T follicular helper cell (primary cell): ENCODE measurements around the gene ZNF862.

ENCODE experiments used
- DNase-seq: peaks from one replicate; pipeline ENCODE4 v3.0.0-alpha.2; 2020; ENCODE audit warnings: low read depth

The ZNF862 gene

DNA sequence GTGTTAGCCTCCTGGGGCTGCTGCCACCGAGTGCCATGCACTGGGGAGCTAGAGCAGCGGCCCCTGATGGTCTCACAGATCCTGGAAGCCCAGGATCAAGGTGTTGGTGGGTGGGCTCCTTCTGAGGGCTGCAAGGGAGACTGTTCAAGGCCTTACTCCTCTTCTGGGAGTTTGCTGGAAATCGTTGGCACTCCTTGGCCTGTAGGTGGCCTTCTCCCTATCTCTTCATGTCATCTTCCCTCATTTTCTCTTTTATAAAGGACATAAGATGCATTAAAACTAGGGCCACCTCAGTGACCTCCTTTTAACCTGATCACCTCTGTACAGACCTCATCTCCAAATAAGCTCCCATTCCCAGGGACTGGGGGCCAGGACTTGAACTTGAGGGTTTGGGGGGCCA lies 27.0 kb upstream of the ZNF862 start:
- no peak for DNase-seq

GRCh38 chr7:149811831-149812490 lies 26.2 kb upstream of the ZNF862 start:
- no peak for DNase-seq

DNA sequence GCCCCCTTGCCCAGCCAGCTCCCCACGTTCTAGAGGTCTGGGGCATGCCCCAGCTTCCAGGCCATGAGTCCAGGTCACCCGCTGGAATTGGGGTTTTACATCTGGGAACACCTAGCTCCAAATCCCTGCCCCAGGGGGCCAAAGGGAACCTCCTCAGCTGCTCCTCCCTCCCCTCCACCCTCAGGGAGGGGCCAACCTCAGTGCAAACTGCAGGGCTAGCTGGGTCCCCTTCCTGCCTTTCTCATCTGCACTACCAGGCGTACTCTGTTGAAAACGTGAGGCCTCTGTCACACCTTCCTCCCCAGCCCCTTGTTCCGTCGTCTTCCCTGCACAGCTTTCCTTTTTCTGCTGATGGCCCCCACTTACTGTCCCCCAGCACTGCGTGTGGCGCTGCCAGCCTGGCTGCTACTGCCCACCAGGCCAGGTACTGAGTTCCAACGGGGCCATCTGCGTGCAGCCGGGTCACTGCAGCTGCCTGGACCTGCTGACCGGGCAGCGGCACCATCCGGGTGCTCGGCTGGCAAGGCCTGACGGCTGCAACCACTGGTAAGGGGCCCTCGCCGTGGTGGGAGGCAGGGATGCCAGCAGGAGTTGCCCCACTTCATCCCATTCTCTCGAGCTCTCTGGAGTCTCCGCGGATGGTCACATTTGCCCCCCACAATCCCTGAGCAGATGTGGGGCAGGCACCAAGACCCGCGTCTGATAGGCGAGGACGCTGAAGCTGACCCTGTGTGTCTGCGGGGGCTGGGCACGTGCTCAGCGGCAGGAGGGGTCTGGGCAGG lies 24.7 kb upstream of the ZNF862 start:
- DNase-seq, result no peak

GRCh38 chr7:149814494-149814893 lies 23.7 kb upstream of the ZNF862 start:
- DNase-seq, result no peak

- DNase-seq, result no peak
Measured at GRCh38 chr7:149815121-149815520, 23.1 kb upstream of the ZNF862 start.

DNA sequence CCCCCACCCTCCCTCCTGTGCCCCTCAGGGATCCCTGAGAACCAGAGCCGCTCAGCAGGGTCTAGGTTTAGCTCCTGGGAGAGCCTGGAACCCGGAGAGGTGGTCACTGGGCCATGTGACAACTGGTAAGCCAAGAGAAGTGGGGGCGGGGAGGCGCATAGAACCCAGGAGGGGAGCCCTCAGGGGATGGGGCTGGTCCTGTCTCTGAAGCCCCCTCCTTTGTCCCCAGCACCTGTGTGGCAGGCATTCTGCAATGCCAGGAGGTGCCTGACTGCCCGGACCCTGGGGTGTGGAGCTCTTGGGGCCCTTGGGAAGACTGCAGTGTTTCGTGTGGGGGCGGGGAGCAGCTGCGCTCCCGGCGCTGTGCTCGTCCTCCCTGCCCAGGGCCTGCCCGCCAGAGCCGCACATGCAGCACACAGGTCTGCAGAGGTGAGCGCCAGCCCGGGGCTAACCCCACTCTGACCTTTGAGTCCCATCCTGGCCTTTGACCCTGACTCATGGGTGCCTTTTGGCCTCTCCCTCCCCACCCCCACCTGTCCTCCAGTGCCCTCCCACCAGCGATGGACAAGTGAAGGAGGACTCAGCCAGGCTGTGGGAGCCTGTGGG lies 22.4 kb upstream of the ZNF862 start:
- DNase-seq, result no peak

- DNase-seq, result no peak
Measured at GRCh38 chr7:149816267-149816751, 21.9 kb upstream of the ZNF862 start.

DNA sequence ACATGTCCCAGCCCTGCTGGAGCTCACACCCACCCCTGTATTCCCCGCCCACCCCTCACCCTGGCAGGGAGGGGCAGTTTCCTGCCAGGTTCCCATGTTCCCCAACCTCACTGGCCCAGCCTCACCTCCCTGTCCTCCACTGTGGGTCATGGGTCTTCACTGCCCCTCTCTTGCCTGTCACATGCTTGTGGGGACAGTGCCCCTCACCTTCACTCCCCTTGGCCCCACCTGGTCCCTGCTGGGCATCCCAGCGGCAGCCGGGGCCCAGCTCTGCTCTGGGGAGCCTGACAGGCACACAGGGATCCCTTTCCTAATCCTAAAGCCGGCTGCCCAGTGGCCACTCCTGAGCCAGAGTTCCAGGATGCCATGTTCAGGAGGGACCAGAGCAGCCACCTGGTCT lies 21.4 kb upstream of the ZNF862 start:
- no peak for DNase-seq

- DNase-seq, result no peak
Measured at GRCh38 chr7:149817301-149817771, 20.8 kb upstream of the ZNF862 start.

DNA sequence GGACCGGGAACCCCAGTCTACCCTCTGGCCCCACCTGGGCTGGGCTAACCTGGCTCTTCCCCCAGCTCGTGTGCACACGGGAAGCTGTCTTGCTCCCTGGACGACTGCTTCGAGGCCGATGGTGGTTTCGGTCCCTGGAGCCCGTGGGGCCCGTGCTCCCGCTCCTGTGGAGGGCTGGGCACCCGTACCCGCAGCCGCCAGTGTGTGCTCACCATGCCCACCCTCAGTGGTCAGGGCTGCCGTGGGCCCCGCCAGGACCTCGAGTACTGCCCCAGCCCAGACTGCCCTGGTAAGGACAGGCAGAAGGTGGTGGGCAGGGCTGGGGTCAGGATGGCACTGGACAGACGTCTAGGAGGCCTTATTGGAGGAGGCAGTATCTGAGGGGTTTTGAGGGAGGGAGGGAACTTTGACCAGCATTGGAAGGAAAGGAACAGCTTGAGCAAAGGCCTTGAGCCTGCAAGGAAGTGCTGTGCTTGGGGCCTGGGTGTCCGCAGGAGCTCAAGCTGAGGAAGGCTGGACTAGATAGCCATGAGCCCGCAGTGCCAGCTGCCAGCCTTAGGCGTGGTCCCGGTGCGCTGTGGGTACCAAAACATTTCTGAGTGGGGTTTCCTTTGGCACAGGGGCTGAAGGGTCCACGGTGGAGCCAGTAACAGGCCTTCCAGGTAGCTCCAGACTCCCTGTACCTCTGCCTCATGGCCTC lies 20.2 kb upstream of the ZNF862 start:
- DNase-seq, result no peak

DNA sequence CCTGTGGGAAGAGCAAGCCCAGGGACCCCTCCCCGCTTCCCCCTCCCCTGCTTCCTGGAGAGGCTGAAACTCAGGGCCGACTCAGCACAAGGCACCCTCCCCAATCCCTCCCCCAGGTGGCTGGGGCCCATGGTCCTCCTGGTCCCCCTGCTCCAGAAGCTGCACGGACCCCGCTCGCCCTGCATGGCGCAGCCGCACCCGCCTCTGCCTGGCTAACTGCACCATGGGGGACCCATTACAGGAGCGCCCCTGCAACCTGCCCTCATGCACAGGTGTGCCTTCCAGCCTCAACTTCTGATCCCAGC lies 19.7 kb upstream of the ZNF862 start:
- DNase-seq, result no peak

GRCh38 chr7:149819141-149819960 lies 18.8 kb upstream of the ZNF862 start:
- no peak for DNase-seq

DNA sequence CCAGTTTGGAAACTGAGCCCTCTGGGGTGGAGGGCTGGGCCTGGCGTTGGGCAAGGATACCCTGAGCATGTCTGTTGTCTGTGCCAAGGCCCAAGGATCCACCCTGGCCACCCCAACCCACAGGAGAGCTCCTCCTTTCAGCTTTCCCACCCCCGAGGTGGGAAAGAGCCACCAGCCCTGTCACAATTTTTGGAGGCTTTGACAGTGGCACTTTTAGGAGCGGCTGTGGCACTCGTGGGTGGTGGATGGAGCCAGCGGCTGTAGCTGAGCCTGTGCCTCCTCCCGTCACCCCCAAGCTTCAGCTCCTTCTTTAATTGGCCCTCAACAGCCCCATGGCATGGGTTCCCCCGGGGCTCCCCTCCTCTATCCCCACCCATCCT lies 18.2 kb upstream of the ZNF862 start:
- no peak for DNase-seq

GRCh38 chr7:149820622-149821190 lies 17.5 kb upstream of the ZNF862 start:
- DNase-seq, result no peak

GRCh38 chr7:149821191-149822148 lies 16.7 kb upstream of the ZNF862 start:
- no peak for DNase-seq

DNA sequence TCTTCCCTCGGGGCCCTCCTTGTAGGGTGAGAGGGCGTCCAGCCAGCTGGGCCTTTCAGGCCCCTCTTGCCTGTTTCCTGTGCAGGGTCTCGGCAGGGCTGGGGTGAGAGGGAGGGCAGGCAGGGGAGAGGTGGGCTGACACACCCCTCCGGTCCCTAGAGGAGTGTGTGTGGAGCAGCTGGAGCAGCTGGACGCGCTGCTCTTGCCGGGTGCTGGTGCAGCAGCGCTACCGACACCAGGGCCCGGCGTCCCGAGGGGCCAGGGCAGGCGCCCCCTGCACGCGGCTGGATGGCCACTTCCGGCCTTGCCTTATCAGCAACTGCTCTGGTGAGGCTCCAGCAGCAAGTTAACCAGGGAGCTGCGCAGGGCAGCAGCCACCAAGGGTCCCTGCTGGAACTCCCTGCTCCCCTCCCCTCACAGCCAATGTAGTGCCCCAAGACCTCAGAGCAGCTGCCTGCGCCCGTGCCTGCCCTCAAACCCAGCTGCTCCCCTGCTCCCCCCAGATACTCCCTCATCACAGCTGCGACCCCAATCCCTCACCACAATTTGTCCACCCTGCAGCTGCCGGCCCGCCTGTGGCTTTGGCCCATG lies 15.7 kb upstream of the ZNF862 start:
- no peak for DNase-seq

DNA sequence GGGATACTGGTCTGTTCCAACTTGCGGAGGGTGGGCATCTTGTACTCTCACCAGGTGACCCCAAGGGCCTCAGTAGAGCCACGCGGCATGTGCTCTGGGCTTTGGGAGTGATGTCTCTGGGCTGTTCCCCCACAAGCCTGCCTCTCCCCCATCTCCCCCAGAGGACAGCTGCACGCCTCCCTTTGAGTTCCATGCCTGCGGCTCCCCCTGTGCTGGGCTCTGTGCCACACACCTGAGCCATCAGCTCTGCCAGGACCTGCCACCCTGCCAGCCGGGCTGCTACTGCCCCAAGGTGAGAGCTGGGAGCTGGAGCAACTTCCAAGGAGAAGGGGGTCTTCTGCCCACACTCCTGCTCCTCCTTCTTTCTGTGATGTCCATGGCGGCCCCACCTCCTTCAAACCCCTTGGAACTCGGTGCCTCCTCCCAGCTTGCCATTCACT lies 15.0 kb upstream of the ZNF862 start:
- no peak for DNase-seq

DNA sequence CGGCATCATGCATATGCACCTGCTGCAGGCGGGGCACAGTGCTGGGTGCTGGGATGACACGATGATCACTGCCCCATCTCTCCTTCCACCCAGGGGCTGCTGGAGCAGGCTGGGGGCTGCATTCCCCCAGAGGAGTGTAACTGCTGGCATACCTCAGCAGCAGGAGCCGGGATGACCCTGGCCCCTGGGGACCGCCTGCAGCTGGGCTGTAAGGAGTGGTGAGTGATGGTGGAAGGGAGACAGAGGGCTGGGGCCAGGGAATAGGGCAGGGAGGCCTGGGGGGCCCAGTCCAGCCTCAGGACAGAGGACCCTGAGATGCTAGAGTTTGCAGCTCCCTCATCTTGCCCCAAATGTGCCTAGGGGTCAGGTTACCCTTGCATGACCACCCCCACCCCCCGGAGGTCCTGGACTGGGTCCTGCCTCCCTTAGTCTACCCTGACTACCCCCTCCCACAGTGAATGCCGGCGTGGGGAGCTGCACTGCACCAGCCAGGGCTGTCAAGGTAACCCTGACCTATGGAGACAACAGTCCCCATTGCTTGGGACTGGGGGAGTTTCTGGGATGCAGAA lies 14.5 kb upstream of the ZNF862 start:
- no peak for DNase-seq

GRCh38 chr7:149824301-149824741 lies 13.9 kb upstream of the ZNF862 start:
- DNase-seq, result no peak
